Activated CD4-positive, CD25-positive, alpha-beta regulatory T cell treated with anti-CD3 and anti-CD28 coated beads, Interleukin-2, amount 50 U/mL, for 24 hours (primary cell): Measurements from ENCODE around the gene IDH3B.

Experiments
- ATAC-seq, 2 donors: fragments of 150-1000 bp; cut with Tn5 transposase; one replicate each; pipeline ENCODE4 v1.10.0; 2021; ENCODE audit warnings: mild to moderate bottlenecking in 1 of 2, moderate library complexity in 1 of 2

IDH3B gene

DNA sequence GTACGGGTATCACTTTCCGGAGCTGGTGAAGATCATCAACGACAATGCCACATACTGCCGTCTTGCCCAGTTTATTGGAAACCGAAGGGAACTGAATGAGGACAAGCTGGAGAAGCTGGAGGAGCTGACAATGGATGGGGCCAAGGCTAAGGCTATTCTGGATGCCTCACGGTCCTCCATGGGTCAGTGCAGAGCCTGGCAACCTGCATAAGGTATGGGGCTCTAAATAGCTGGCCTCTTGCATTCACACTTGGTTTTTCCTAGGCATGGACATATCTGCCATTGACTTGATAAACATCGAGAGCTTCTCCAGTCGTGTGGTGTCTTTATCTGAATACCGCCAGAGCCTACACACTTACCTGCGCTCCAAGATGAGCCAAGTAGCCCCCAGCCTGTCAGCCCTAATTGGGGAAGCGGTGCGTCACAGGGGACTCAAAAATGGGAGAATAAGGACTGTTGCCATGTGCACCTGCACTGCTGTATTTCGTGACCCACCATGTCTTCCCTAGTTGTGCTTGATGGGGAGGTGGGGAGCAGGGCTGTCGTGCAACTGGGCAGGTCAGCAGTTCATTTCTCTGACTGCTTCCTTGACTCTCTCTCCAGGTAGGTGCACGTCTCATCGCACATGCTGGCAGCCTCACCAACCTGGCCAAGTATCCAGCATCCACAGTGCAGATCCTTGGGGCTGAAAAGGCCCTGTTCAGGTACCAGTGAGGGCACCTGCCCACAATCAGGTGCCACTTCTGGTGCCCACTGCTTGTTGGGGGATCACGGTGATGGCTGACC is 8.5 kb downstream of the IDH3B start:
- no peak for ATAC-seq

DNA sequence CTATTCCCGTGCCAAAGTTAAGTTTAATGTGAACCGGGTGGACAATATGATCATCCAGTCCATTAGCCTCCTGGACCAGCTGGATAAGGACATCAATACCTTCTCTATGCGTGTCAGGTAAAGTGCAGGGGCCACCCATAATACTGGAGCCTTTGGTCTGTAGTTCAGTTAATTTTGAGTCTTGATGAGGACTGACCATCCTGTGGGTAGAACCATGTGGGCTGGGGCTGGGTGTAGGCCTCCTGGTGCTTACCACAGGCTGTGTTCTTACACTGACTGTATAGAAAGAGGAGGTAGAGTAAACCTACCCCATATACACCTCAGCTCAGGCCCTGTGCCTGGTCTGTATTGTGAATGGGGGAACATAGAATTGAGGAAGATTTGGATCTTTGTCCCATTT is 9.2 kb downstream of the IDH3B start:
- no peak for ATAC-seq

DNA sequence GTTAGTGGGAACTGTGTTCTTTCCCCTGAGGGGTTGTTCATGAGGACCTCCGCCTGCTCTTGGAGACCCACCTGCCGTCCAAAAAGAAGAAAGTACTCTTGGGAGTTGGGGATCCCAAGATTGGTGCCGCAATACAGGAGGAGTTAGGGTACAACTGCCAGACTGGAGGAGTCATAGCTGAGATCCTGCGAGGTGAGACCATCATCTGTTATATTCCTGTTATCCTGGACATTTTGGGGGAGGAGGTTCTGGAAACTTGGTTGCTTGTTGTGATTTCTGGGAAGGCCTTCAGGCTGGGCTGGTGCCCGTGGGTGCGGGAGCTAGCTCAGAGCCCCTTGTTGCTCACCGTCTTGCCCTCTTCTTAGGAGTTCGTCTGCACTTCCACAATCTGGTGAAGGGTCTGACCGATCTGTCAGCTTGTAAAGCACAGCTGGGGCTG is 9.6 kb downstream of the IDH3B start:
- no peak for ATAC-seq

DNA sequence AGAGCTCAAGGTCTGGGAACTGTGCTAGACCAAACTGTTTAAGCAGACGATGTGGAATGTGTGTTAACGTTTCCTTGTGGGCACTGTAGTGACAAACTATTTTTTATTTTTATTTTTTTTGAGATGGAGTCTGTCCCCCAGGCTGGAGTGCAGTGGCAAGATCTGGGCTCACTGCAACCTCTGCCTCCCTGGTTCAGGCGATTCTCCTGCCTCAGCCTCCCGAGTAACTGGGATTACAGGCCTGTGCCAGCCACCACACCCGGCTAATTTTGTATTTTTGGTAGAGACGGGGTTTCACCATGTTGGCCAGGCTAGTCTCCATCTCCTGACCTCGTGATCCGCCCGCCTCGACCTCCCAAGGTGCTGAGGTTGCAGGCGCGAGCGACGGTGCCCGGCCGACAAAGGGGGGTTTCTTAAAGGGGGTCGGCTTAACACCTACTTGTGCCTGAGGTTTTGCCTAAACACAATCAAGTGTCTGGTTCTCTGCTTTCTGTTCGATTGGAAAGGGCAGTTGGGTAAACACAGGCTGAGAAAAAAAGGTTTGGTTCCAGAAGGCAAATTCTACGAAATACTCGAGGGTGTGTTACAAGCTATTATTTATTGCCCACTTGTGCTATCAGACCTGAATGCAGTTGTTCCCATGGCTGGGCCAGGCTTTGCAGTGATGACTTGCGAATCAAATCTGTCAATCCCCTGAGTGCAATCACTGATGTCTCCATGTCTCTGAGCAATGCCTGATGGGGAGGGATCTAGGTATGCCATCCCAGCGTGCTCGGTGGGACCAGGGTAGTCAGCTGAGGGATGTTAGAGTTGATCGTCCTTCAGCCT is 10.2 kb downstream of the IDH3B start:
- ATAC-seq = no peak

DNA sequence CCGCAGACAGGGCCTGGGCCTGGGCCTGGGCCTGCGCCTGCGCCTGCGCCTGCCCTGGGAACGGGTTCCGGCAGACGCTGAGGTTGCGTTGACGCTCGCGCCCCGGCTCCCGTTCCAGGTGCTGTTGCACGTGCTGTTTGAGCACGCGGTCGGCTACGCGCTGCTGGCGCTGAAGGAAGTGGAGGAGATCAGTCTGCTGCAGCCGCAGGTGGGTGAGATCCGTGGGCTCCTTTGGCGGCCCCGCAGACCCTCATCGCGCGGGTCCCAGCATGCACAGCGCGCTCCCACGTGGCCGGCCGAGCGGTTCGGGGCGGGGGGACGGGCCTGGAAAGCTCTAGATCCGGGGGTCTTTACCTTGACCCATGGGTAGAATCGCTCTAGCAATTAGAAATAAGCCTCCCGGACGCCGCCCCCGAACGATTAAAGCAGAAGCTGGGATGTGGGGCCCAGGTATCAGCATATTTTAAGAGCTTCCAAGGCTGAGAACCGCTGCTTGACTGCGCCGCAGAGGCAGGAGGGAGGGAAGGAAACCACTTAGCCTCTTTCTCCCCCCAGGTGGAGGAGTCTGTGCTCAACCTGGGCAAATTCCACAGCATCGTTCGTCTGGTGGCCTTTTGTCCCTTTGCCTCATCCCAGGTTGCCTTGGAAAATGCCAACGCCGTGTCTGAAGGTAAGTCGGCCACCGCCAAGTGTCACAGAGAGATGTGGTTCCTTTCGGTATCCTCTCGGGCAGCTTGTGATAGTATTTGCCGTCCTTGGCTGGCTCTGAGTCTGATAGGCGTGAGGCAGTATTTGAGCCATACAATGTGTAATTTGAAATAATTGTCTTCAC is 11.1 kb downstream of the IDH3B start:
- ATAC-seq = peak; percentile 46 to 52

DNA sequence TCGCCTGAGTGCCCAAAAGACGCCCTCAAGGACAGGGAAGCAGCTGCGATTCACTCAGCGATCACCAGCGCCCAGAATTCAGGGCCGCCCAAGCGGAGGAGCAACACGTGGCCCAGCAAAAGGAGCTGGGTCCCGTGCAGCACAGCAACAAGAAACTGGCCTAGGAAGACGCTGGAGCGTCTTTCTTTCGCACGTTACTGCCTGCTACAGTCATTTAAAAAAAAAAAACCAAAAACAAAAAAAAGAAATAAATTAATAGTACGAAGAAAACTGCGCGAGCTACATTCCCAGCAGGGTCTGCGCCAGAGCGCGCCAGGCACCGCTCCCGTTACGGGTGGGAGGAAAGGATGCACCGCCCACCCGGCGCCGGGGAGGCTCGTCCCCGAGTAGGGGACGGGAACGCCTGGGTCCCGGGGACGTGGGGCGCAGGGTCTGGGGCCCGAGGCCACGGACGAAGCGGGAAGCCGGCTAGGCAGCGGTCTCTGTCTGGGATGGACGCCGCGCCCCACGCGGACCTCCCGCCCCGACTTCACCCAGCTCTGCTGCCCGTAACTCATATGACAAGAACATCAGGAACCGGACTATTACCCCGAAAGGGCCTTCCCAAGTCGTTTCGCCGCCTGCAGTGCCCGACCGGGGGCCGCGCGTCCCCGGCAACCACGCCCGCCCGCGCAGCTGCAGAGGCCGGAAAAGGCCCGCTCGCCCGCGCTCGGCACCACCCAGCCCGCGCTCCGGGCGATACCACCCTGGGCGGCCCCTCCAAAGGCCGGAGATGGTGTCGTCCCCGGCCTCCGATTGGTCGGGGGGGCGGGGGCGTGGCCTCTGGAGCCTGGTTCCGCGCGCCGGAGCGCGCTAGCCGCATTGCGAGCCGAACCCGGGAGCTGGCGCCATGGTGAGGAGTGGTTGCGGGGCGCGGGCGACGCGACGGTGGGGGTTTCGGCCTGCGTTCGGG is 12.0 kb downstream of the IDH3B start, which contains the start of gene NOP56:
TSS of gene NOP56 (plus strand) at position 861 of the 952 bp plus-strand sequence. CDS start at position 890, 29 bp downstream.
- peak; percentile 90 for ATAC-seq

DNA sequence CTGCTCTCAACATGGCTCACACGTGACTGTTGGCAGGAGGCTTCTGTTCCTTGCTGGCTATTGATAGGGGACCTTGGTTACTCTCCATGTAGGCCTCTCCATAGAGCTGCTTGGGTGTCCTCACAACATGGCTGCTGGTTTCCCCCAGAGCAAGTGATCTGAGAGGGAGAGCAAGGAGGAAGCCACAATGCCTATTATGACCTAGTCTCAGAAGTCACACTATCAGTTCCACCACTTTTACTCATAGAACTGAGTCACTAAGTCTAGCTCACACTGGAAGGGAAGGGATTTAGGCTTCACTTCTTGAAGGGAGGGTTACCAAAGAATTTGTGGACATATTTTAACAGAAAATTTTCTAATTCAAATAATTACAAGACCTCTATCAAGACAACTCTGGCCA is 20.3 kb downstream of the IDH3B start:
- no peak for ATAC-seq

DNA sequence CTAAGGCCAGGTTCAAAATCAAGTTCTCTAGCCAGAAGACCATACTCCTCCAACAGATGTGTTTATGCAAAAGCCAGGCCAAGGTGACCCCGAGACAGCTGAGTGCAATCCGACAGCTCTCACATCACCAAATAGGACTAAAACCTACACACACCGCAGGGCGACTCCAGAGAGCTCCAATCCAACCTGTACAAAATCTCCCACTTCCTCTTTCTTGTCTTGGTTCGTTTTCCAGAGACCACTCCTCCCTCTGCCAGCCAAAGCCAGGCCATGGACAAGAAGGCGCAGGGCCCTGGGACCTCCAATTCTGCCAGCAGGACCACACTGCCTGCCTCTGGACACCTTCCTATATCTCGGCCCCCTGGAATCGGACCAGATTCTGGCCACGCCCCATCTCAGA is 23.1 kb downstream of the IDH3B start:
- no peak for ATAC-seq

DNA sequence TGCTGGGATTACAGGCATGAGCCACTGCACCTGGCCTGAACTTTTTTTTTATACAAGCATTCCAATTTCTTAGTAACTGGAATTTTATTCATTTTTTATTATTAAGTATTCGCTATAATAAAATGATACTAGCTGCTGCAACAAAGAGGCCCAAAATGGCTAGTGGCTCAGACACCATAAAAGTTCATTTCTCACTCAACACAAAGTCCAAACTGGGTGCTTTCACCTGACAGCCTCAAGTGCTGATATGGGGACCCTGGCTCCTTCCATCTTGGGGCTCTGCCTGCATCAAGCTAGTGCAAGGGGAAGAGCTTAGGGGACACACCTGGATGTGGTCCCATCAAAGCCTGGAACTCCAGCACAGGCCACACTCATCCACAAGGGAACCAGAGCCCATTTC is 23.8 kb downstream of the IDH3B start:
- ATAC-seq = no peak

DNA sequence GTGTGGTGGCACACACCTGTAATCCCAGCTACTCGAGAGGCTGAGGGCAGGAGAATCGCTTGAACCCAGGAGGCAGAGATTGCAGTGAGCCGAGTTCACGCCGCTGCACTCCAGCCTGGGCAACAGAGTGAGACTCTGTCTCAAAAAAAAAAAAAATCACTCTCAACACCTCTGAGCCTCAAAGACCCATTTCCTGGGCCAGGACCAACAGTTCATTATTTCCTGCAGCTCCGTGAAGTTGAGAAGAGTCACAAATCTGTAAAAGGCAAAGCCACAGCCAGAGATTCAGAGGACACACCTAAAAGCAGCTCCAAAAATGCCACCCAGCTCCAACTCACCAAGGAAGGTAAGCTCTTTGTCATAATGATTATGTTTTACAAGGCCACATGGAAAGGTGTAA is 26.8 kb downstream of the IDH3B start:
- no peak for ATAC-seq

DNA sequence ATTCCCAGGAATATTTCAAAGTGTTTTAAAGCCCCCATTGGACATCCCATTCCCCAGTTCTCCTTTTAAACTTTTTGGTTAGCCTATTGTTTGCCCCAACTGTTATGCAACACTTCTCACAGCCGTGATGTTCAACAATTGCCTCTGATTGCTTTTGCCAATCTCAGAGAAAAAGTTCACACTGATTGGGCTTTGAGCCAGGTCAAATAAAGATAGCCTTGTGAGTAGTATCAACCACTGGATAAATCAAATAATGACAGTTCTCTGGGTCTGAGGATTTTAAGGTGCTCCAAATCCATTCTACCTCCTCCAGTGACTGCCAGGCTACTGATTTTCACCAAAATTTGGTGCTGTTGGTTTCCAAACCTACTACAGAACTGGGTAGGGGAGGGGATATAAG is 30.6 kb downstream of the IDH3B start:
- ATAC-seq = no peak

DNA sequence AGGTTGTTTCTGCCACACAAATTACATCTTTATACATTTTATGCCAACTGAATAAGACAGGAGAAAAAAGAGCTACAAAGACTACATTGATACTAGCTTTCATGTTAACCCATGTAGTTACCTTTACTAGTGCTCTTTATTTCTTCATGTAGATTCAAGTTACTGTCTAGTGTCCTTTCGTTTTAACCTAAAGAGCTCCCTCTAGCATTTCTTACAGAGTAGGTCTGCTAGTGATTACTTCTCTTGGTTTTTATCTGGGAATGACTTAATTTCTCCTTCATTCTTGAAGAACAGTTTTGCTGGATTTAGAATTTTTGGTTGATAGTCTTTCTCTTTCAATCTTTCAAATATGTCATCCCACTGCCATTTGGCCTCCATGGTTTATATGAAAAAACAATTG is 32.8 kb downstream of the IDH3B start:
- no peak for ATAC-seq

DNA sequence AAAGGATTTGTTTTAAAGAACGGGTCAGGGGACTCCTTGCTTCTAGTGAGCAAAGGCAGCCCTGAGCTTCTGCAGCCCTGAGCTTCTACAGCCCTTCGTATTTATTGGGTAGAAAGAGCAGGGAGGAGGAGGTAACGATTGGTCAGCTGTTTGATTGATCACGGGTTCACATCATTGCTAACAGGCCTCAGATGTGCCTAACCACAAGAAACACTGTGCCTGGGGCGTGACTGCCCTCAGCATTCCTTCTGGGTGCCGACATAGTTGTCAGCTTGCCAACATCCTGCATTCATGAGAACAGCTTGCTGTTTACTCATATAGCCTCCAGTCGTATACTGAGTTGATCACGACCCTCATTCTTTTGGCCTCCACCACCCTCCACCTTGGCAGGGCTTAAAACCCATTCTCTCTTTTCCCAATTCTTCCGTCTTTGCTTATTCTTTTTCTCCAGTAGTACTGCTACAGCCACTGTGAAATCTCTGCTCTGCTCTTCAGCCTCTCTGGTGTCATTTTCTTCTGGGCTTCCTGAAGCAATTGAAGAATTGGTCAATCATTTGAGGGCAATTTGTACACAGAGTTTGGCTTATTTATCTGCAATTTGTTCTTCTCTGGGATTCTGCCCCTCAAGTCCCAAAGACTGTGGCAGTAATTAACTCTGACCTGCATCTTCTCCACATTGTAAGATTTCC is 37.0 kb downstream of the IDH3B start:
- ATAC-seq = no peak

DNA sequence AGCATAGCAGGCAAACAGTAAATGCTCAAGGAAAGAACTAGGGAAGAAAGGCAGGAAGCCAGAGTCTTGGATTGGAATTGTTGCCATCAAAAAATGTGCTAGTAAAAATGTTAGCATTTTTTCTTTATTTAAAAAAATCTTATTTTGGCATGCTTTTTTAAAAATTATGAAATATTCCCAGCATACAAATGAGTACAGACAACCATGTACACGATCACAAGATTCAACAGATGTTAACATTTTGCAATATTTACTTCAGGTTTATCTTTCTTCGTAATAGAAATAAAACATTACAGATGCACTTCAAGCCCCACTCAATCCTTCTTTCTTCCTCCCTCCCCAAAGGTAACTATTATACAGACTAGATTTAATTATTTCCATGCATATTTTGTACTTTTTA is 39.0 kb downstream of the IDH3B start:
- ATAC-seq = no peak

DNA sequence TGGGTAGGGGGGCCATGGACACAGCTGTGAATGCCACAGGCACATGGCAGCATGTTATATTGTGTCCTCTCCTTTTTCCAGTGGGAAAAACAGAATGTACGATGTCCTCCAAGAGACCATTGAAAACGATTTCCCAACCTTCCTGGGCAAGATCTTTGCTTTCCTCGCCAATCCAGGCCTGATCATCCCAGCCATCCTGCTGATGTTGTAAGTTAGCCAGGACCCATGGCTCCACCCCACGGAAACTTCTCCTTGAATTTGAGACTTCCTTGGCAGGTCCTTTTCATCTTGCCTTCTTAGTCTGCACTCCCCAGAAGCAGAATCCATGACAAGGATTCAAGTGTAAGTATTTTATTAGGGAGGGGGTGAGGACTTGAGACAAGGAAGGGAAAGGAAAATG is 39.8 kb downstream of the IDH3B start:
- no peak for ATAC-seq

DNA sequence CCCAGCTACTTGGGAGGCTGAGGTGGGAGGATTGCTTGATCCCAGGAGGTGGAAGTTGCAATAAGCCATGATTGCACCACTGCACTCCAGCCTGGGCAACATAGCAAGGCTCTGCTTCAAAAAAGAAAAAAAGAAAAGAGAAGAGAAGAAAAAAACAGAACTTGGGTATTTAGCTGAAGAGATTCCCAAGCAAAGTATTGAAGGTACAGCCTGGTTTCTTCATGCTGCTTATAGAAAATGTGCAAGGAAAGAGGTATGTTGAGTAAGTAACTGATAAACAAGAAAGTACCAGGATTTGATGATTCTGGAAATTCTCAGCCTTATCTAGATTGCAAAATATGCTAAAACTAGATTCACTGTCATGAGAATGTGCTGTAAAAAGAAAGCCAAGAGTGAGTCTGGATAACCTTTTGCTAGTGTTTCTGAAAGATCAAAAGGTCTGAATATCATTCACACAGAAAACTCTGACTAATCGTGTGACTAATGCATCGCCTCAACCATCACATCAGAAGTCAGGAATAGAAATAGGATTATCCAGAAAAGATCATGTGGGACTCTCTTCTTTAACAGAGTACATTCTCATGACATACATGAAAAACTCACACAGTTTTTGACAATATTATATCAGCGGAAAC is 43.9 kb downstream of the IDH3B start:
- ATAC-seq = no peak

DNA sequence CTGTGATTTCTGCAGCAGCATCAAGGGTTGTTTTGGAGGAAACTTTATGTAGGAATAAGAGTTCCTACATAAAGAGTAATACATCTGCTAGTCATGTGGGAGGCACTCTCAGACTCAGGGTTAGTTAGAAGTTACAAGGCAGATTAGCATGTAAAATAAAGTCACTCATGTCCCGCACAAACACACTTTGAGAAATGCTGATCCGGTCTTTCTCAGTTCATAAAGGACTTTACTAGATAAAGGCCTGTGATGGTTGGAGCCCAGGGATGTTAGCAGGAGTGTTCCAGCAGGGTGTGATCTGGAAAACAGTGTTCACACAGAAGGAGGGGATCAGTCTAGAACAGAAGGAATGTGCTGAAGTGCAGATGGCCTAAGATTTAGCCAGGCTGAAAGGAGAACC is 44.7 kb downstream of the IDH3B start:
- ATAC-seq = no peak

DNA sequence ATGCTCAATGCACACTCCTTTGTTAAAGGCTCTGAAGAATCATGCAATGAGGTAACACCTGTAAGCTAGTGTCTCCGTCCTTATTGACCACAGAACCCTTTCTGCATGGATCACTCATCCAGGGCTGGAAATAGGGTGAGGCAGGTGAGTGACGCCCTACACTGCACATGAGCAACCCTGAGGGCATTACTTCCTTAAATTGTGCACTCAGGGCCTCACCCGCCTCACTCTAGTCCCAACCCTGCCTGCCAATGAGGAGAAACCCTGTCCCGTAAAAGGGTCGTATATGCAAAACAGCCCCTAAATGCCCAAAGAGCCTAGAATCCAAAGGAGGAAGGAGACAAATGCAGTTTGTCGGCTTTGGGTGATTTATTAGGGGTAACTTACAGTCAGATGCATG is 45.2 kb downstream of the IDH3B start:
- no peak for ATAC-seq

DNA sequence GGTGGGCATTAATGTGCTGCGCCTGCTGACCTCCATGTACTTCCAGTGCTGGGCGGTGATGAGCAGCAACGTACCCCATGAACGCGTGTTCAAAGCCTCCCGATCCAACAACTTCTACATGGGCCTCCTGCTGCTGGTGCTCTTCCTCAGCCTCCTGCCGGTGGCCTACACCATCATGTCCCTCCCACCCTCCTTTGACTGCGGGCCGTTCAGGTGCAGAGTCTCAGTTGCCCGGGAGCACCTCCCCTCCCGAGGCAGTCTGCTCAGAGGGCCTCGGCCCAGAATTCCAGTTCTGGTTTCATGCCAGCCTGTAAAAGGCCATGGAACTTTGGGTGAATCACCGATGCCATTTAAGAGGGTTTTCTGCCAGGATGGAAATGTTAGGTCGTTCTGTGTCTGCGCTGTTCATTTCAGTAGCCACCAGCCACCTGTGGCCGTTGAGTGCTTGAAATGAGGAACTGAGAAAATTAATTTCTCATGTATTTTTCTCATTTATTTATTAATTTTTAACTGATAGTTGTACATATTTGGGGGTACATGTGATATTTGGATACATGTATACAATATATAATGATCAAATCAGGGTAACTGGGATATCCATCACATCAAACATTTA is 46.8 kb downstream of the IDH3B start:
- no peak for ATAC-seq

DNA sequence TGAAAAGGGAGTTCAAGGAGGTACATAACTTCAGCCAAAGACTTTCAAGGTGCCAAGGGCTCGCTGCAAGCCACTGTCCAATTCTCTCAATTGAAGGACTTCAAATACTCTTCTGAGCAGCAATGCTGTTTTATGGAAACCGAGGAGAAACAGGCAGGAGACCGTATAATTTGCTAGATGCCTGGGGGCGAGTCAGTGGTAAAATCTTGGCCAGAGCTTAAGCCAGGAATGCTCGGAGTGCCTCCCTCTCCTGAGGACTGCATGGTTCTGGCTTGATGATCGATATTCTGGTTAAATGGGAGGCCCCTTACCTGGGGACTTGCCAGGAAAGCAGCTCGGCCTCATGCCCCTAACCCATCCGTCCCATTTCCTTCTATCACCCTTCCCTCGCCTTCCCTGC is 47.4 kb downstream of the IDH3B start:
- ATAC-seq = no peak
